Loucy (cell line): Measurements from ENCODE around the gene NRSN1.

Source experiments
- CTCF ChIP-seq: fragments of 200-600 bp; sonication (generic); conservative IDR thresholded peaks from 2 replicates; pipeline ENCODE4 v1.5.1; 2014; ENCODE audit warnings: mild to moderate bottlenecking, antibody characterized with exemption, low read length
- EZH2phosphoT487 ChIP-seq: fragments of 200-600 bp; IDR thresholded peaks from 2 replicates; pipeline ENCODE4 v1.6.1; 2018; ENCODE audit warnings: antibody characterized with exemption, mild to moderate bottlenecking, moderate library complexity, borderline replicate concordance

GRCh38 chr6:24147511-24148153 is 21.6 kb downstream of the NRSN1 start:
- TF ChIP-seq CTCF (no peak), EZH2phosphoT487 (no peak)
